Measurements from ENCODE around the gene ZBTB7C. TPM values are rescaled to one million over a fixed set of nuclear protein-coding genes. Genes with fewer than 3 reads are reported as not detected.

The ZBTB7C gene
- total RNA-seq, 6 experiments from 2014 or later, result not detected

DNA sequence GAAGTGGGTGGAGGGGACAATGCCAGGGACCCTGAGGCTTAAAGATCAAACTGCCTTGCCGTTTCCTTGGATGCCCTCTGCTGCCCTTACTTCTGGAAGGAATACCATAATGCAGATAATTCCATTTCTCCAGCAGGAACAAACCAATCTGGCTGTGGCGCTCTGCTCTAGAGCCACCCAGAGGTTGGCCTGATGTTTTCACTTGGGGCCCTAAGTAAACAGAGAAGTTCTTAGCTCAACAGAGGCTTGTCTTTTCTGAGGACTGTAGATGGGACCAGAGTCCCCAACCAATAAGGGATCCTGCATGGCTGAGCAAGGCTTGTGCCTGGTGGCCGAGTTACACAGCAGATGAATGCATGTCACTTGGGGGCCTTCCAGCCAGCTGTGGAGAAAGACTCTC lies 230.2 kb downstream of the ZBTB7C start:
- Mint-ChIP-seq H3K9me3 (no peaks in the 10 kb centered on the region), H3K27ac (no peak overlapping the region), H3K4me1 (ENCODE audit: low read depth) (no peaks in the 10 kb centered on the region), H3K4me3 (no peak overlapping the region), H3K27me3 (ENCODE audit: insufficient read depth) (peaks cover 32% of the 10 kb centered on the region), H3K36me3 (ENCODE audit: low read depth) (no peaks in the 10 kb centered on the region)
- DNase-seq, result no peak
- TF ChIP-seq, protein P1, sequence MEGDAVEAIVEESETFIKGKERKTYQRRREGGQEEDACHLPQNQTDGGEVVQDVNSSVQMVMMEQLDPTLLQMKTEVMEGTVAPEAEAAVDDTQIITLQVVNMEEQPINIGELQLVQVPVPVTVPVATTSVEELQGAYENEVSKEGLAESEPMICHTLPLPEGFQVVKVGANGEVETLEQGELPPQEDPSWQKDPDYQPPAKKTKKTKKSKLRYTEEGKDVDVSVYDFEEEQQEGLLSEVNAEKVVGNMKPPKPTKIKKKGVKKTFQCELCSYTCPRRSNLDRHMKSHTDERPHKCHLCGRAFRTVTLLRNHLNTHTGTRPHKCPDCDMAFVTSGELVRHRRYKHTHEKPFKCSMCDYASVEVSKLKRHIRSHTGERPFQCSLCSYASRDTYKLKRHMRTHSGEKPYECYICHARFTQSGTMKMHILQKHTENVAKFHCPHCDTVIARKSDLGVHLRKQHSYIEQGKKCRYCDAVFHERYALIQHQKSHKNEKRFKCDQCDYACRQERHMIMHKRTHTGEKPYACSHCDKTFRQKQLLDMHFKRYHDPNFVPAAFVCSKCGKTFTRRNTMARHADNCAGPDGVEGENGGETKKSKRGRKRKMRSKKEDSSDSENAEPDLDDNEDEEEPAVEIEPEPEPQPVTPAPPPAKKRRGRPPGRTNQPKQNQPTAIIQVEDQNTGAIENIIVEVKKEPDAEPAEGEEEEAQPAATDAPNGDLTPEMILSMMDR (IDR thresholded peaks at IDR 0.05), result no peak

DNA sequence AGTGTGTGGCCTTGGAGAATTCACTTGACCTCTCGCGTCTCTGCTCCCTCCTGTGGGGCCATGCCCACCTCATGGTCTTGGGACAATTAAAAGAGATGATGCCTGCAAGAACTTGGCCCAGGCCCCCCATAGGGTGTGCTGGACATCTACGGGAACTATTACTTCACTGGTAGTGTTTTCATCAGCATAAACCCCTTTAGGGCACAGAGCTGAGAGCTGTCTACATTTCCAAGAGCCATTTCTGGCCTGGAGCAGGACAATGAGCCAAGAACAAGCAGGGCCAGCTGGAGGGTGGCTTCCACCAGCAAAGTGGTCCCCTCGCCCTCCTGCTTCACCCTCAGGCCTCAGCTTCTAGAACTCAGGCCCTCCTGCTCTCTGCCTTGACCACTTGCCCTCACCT lies 232.3 kb downstream of the ZBTB7C start:
- H3K27ac Mint-ChIP-seq, result no peak overlapping the region
- H3K36me3 Mint-ChIP-seq (ENCODE audit: low read depth), result no peaks in the 10 kb centered on the region
- no peak for DNase-seq
- H3K4me3 Mint-ChIP-seq, result no peak overlapping the region
- peaks cover 32% of the 10 kb centered on the region for H3K27me3 Mint-ChIP-seq (ENCODE audit: insufficient read depth)
- H3K4me1 Mint-ChIP-seq (ENCODE audit: low read depth), result no peaks in the 10 kb centered on the region
- no peaks in the 10 kb centered on the region for H3K9me3 Mint-ChIP-seq
- TF ChIP-seq, protein P1 (IDR thresholded peaks at IDR 0.05), result no peak

DNA sequence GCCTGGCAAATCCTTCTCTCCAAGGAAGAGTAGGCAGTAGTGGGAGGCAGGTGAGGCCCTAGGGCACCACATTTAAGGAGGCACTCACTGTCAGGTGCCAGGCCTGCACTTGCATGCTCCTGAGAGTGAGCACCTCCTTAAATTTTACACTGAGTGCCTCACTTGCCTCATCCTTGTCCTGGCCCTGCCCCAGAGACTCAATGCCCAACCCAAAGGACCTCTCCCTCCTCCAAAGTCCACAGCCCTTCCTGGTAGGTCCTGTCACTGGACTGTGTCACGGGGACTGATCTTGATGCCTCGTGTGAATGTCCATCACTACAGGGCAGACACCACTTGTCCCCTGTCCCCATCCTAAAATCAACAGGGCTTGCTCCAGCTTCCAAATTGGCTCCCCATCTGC lies 235.6 kb downstream of the ZBTB7C start:
- H3K27ac Mint-ChIP-seq, result no peak overlapping the region
- no peak for DNase-seq
- H3K27me3 Mint-ChIP-seq (ENCODE audit: insufficient read depth), result peaks cover 38% of the 10 kb centered on the region
- H3K9me3 Mint-ChIP-seq, result no peaks in the 10 kb centered on the region
- no peaks in the 10 kb centered on the region for H3K36me3 Mint-ChIP-seq (ENCODE audit: low read depth)
- H3K4me3 Mint-ChIP-seq, result no peak overlapping the region
- no peaks in the 10 kb centered on the region for H3K4me1 Mint-ChIP-seq (ENCODE audit: low read depth)
- TF ChIP-seq, protein P1 (IDR thresholded peaks at IDR 0.05), result no peak

DNA sequence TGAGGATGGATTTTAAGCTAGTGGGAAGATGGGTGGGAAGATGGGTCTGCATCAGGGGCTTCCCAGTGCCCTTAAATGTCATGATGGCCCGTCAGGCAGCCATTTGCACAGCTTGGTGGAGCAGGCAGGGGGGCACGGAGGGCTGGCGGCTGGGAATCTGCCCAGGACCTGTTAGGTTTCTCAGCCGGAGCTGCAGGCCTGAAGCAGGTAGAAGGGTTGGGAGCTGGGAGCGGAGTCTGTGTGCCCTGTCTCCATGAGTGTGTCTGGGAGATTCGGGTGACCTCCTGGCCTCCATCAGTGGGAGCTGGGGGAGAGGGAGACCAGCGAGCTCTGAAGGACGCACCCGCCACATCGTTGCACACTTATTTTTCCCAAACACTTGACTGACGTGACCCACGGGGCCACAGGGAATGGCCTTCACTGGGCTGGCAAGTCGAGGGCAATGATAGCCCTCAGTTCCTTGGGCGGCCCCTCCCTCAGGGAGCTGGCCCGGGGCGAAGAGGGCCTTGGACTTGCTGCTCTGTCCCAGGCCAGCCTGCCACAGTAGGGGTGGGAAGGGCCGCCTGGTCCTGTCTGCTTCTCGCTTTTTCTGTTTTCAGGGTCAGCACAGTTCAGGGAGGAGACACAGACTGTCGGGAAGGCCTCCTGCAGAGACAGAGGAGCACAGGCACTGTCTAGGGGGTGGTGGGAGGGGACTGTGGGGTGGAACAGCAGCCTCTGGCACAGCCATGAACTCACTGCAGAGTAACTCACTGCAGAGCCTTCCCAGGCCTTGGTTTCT lies 236.8 kb downstream of the ZBTB7C start:
- H3K27ac Mint-ChIP-seq, result no peak overlapping the region
- no peaks in the 10 kb centered on the region for H3K9me3 Mint-ChIP-seq
- TF ChIP-seq, protein P1 (IDR thresholded peaks at IDR 0.05), result no peak
- no peaks in the 10 kb centered on the region for H3K36me3 Mint-ChIP-seq (ENCODE audit: low read depth)
- no peaks in the 10 kb centered on the region for H3K4me1 Mint-ChIP-seq (ENCODE audit: low read depth)
- H3K27me3 Mint-ChIP-seq (ENCODE audit: insufficient read depth), result peaks cover 33% of the 10 kb centered on the region
- H3K4me3 Mint-ChIP-seq, result no peak overlapping the region
- no peak for DNase-seq

DNA sequence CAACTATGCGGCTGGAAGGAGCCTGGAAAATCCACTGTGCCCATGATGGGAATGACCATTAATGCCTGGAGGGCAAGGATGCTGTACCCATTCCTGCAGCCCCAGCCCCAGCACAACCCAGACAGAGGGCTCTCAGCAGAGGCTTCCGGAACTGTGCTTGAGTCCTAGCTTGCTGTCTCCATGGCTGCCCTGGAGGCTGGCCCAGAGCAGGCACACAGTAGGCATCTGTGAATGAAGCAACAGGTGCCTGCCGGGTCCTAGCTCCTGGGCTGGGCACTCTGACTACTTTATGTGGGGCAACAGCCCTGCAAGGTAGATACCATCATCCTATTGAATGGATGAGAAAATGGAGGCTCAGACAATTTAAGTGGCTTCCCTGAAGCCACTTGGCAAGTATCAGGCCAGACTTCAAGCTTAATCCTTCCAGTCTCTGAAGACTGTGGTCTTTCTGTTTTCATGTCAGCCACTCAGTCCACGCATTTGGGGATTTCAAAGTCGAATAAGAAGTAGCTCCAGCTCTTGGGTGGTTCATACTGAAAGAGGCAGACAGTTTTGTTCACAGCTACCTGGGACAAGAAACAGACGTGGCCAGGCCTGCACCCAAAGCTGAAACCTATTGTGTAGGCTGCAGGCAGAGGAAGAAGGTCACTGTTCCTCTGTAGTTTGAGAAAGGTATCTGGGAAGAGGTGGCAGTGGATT lies 237.5 kb downstream of the ZBTB7C start:
- TF ChIP-seq, protein P1 (IDR thresholded peaks at IDR 0.05), result no peak
- H3K27ac Mint-ChIP-seq, result no peak overlapping the region
- H3K4me3 Mint-ChIP-seq, result no peak overlapping the region
- DNase-seq, result no peak
- H3K9me3 Mint-ChIP-seq, result no peaks in the 10 kb centered on the region
- H3K27me3 Mint-ChIP-seq (ENCODE audit: insufficient read depth), result peaks cover 30% of the 10 kb centered on the region
- H3K36me3 Mint-ChIP-seq (ENCODE audit: low read depth), result no peaks in the 10 kb centered on the region
- no peaks in the 10 kb centered on the region for H3K4me1 Mint-ChIP-seq (ENCODE audit: low read depth)

Data from HFFc6 (cell line).